Measurements from ENCODE around the gene ZNF580.

Gene ZNF580

GRCh38 chr19:55638864-55639359, 1.9 kb upstream of the ZNF580 start:
- Histone ChIP-seq H3K9me2 (replicated peaks; ENCODE audit: low read depth, low read length) (no peaks in the 10 kb centered on the region), H3K36me3 (ENCODE audit: insufficient read depth, low read length) (no peaks in the 10 kb centered on the region), H3K9me3 (ENCODE audit: insufficient read depth, low read depth, low read length) (no peaks in the 10 kb centered on the region), H3F3A (ENCODE audit: low read depth) (no peaks in the 10 kb centered on the region), H4K20me1 (ENCODE audit: insufficient read depth, low read length, poor library complexity, severe bottlenecking) (peaks cover 8% of the 10 kb centered on the region), H3K4me2 (ENCODE audit: low read depth, low read length, poor library complexity, severe bottlenecking) (peak overlapping the region; percentile 52), H3K4me1 (ENCODE audit: insufficient read depth, low read length, poor library complexity, severe bottlenecking) (peaks cover 45% of the 10 kb centered on the region), H2AFZ (ENCODE audit: low read length) (no peak overlapping the region), H3K9ac (ENCODE audit: low read depth, low read length, poor library complexity, severe bottlenecking) (no peak overlapping the region), H3K79me2 (ENCODE audit: insufficient read depth, low read length) (peaks cover 64% of the 10 kb centered on the region), H3K4me3 (ENCODE audit: low read length, poor library complexity, severe bottlenecking) (peak overlapping the region; percentile 58), H3K27me3 (ENCODE audit: insufficient read depth, low read length, poor library complexity, severe bottlenecking) (no peaks in the 10 kb centered on the region)
- TF ChIP-seq CTCF (conservative IDR thresholded peaks at IDR 0.05; ENCODE audit: low read length): peak; percentile 75
- TF ChIP-seq EZH2phosphoT487 (IDR thresholded peaks at IDR 0.05; ENCODE audit: borderline replicate concordance): no peak

GRCh38 chr19:55640043-55640576, 692 bp upstream of the ZNF580 start:
- peaks cover 48% of the 10 kb centered on the region for H3K4me1 ChIP-seq (ENCODE audit: insufficient read depth, low read length, poor library complexity, severe bottlenecking)
- peak overlapping the region; percentile 73; the same call in 1 of the 2 replicates for H2AFZ ChIP-seq (ENCODE audit: low read length)
- H3K9me3 ChIP-seq (ENCODE audit: insufficient read depth, low read depth, low read length): no peaks in the 10 kb centered on the region
- H3K9ac ChIP-seq (ENCODE audit: low read depth, low read length, poor library complexity, severe bottlenecking): peak overlapping the region; percentile 85
- H3K4me3 ChIP-seq (ENCODE audit: low read length, poor library complexity, severe bottlenecking): peak overlapping the region; percentile 96
- no peaks in the 10 kb centered on the region for H3K9me2 ChIP-seq (replicated peaks; ENCODE audit: low read depth, low read length)
- peaks cover 12% of the 10 kb centered on the region for H4K20me1 ChIP-seq (ENCODE audit: insufficient read depth, low read length, poor library complexity, severe bottlenecking)
- H3F3A ChIP-seq (ENCODE audit: low read depth): no peaks in the 10 kb centered on the region
- peak overlapping the region; percentile 100 for H3K4me2 ChIP-seq (ENCODE audit: low read depth, low read length, poor library complexity, severe bottlenecking)
- H3K36me3 ChIP-seq (ENCODE audit: insufficient read depth, low read length): no peaks in the 10 kb centered on the region; the same call in 1 of the 2 replicates
- peaks cover 68% of the 10 kb centered on the region for H3K79me2 ChIP-seq (ENCODE audit: insufficient read depth, low read length)
- H3K27me3 ChIP-seq (ENCODE audit: insufficient read depth, low read length, poor library complexity, severe bottlenecking): no peaks in the 10 kb centered on the region
- TF ChIP-seq CTCF (conservative IDR thresholded peaks at IDR 0.05; ENCODE audit: low read length) (no peak), EZH2phosphoT487 (IDR thresholded peaks at IDR 0.05; ENCODE audit: borderline replicate concordance) (no peak)

GRCh38 chr19:55641426-55642152, 787 bp downstream of the ZNF580 start:
- Histone ChIP-seq H3K9me2 (replicated peaks; ENCODE audit: low read depth, low read length) (no peaks in the 10 kb centered on the region), H3K4me1 (ENCODE audit: insufficient read depth, low read length, poor library complexity, severe bottlenecking) (peaks cover 34% of the 10 kb centered on the region), H3K4me2 (ENCODE audit: low read depth, low read length, poor library complexity, severe bottlenecking) (peak overlapping the region; percentile 100), H4K20me1 (ENCODE audit: insufficient read depth, low read length, poor library complexity, severe bottlenecking) (peaks cover 4% of the 10 kb centered on the region), H3F3A (ENCODE audit: low read depth) (no peaks in the 10 kb centered on the region), H3K4me3 (ENCODE audit: low read length, poor library complexity, severe bottlenecking) (peak overlapping the region; percentile 96), H2AFZ (ENCODE audit: low read length) (peak overlapping the region; percentile 73), H3K9me3 (ENCODE audit: insufficient read depth, low read depth, low read length) (no peaks in the 10 kb centered on the region), H3K9ac (ENCODE audit: low read depth, low read length, poor library complexity, severe bottlenecking) (peak overlapping the region; percentile 85), H3K79me2 (ENCODE audit: insufficient read depth, low read length) (peaks cover 60% of the 10 kb centered on the region), H3K27me3 (ENCODE audit: insufficient read depth, low read length, poor library complexity, severe bottlenecking) (no peaks in the 10 kb centered on the region), H3K36me3 (ENCODE audit: insufficient read depth, low read length) (no peaks in the 10 kb centered on the region; the same call in 1 of the 2 replicates)
- TF ChIP-seq CTCF (conservative IDR thresholded peaks at IDR 0.05; ENCODE audit: low read length) (no peak), EZH2phosphoT487 (IDR thresholded peaks at IDR 0.05; ENCODE audit: borderline replicate concordance) (no peak)

Data from Loucy (cell line).